HG03103 (cell line): ENCODE measurements around the gene ACTL8.

Source experiments
- ATAC-seq: cut with Tn5 transposase; IDR thresholded peaks from one replicate; pipeline ENCODE4 v1.9.1; 2021; ENCODE audit warnings: low read depth; ENCODE audit not compliant: unreplicated experiment

The ACTL8 gene

DNA sequence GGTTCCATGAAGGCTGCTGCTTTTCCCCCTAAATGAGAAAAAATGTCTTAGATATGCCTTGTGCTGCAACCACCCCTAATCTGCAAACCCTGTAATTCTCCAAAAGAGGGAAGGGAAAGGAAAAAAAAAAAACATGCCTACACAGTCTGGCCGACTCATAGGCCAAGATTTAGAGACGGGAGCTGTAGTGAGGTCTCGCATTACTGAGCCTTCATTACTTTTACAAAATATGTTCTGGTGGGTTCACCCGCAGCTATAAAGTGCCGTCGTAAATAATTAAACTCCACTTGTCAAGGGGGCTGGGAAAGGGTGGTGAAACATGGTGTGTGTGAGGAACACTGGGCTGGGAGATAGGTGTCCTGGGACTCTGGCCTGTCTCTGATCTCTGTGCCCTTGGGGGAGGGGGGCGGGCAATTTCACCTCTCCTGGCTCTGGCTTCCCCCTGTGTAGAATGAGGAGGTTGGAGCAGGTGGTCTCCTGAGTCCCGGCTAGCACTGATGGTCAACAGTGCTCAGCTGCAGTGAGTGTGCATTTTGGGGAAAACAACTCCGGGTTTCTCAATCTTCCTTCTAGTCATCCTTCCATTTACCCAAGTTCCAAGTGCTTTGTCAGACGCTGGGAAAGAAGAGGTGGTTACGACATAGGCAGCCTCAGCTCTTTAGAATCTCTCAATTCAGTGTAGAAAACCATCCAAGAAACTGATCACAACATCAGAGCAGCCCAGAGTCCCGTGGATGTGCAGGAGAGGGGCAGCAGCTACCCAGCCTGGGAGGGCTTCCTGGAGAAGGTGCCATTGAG lies 82.3 kb downstream of the ACTL8 start:
- ATAC-seq = no peak

GRCh38 chr1:17839641-17840196 lies 84.6 kb downstream of the ACTL8 start:
- no peak for ATAC-seq

DNA sequence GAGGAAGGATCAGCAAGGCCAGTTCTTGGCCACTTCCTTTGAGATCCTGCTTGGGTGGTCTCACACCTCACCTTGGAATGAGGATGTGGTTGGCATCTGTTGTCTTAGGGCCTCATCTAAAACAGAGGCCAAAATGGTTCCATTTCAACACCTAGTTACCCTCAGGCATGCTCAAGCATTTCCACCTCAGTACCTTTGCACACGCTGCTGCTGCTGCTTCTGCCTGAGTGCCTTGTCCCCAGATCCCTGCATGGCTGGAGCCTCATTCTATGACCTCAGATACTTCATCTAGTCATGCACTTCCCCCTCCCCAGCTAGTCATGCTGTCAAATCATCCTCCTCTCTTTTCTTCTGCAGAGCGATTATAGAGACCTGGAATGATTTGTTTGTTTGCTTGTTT lies 86.8 kb downstream of the ACTL8 start:
- ATAC-seq = no peak

DNA sequence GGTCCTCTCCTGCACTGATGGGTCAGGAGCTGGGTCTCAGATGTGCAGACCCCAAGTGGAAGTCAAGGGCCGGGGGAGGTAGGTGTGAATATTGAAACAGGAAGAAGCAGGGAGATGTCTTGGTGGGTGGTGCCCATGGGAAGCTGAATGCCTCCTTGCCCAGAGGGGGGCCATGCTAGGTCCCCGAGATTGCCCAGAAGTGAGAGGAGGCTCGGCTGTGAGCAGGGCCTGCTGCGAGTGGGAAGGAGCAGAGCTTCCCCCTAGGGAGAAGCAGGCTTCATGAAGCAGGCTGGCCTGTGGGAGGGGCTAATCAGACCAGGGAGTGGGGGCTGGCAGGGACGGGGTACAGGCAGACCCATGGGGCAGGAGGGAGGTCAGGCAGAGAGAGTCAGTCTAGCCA lies 87.6 kb downstream of the ACTL8 start:
- no peak for ATAC-seq

DNA sequence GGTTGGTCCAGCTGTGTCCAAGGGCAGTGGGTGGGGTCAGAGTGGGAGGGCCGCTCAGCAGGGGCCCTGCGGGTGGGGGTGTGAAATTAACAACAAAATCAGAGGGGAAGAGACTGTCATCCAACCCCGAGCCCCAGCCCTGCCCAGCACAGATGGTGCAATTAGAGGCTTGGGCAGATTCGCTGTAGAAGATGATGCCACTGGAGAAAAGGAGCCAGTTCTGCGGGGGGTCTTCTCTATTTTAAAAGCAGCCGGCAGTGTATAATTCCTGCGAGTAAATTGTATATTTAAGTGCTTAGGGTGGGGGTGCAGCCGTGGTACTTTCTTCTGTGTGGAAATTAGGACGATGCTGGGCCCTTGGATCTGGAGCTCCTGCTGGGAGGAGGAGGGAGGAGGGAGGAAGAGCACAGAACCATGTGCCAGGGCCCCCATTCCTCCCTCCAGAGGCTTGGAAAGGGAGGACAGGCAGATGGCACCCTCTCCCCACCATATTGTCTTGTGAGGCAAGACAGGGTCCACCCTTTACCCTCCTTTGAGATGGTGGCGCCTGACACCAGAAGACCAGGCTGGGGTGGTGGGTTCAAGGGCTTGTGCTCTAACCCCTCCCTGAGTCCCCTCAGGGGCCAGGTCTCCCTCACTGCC lies 89.2 kb downstream of the ACTL8 start:
- no peak for ATAC-seq

DNA sequence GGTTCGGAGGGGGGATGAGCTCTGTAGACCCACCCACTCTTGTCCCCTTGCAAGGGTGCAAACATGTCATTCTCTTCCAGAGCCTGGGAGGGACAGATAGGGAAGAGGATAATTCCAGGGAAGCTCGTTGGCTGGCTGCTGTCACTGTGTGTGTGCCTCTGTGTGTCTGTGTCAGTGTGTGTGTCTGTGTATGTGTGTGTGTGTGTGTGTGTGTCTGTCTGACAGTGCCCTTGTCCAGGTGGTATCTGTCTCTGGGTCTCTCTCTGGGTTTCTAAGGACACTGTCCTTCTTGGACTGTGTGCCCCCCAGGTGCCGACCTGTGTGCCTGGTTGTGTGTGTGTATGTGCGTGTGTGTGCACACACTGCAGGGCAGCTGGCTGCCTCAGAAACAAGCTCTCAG lies 90.5 kb downstream of the ACTL8 start:
- ATAC-seq = no peak

GRCh38 chr1:17846341-17846740 lies 91.2 kb downstream of the ACTL8 start:
- no peak for ATAC-seq

DNA sequence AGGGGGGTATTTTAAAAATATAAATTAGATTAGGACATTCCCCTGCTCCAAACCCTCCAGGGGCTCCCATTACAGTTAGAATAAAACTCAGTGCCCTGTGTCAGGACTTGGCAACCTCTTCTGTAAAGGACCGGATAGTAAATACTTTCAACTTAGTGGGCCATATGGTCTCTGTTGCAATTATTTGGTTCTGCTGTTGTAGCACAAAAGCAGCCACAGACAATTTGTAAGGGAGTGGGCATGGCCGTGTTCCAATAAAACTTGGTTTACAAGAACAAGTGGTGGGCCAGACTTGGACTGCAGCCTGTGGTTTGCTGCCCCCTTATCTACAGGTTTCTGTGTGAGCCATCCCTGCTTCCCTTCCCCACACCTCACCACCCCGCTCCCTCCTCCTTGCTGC lies 92.0 kb downstream of the ACTL8 start:
- no peak for ATAC-seq

GRCh38 chr1:17849216-17849615 lies 94.1 kb downstream of the ACTL8 start:
- ATAC-seq = no peak

DNA sequence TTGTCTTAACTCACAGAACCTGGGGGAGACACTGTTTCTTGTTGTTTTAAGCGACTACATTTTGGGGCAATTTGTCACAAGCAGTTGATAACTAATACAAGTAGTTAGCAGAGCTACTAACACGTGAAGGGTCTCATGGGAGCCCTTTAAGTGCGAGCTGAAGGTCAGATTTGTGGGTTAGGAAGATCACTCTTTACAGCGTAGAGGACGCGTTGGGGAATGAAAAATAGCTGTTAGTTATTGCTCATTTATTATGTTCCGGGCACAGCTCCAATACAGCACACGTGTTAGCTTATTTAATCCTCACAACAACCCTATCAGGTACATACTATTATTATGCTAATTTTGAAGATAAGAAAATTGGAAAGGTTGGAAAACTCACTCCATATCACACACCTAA lies 95.9 kb downstream of the ACTL8 start:
- ATAC-seq = no peak

- ATAC-seq = no peak
Observed at GRCh38 chr1:17852383-17852782, 97.2 kb downstream of the ACTL8 start.

DNA sequence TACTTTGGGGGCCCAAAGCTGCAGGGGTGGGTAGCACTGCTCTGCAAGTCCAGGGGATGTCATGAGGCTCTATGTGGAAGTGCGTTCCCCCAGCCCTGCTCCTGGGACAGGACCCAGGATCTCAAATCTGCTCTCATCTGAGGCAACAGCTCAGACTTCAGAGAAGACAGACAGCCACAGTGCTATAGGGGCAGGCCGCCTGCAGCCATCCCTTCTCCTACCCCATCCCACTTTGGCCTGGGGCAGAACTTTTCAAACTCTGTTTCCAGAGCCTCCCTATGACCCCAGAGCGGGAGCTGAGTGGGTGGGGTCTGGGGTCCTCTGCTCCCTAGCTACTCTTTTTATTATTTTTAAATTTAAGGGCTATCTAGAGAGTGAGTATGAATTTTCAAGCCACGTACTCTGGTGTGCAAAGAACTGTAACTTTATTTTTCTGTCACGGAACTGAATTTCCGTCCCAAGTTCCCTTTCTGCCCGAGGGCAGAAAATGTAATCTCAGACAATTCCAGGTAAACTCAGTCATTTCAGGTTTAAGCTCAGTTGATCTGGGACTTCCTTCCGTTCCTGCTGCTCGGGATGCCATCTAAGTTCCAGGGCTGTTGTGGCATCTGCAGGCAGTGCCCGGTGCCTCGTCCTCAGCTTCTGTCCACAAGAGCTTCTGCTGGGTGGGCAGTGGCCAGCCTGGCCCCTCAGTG lies 98.3 kb downstream of the ACTL8 start:
- ATAC-seq = no peak

DNA sequence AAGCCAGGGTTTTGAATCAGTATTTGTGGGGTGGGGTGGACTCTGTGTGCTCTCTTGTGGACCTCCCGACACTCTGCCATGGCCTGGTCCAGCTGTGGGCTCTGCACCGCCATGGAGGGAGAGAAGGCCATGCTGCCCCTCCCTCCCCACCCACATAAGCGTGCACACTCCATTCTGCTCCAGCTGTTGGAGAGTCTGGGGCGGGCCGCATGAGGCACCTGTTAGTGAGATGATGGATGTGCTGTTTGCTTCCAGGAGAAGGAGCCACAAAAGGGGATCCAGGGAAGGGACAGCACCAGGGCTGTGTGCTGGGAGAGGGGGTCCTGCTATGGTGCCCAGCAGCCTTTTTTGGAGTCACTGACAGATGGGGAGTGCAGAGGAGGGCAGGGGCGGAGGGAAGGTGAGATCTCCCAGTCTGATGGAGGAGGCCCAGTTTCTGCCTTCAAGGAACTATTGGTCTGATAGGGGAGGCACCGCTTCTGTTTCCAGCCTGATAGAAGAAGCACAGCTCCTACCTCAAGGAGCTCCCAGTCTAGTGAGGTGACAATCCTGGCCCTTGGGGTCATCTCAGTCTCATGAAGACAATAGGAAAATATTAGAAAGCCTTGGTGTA lies 101.5 kb downstream of the ACTL8 start:
- ATAC-seq = no peak

DNA sequence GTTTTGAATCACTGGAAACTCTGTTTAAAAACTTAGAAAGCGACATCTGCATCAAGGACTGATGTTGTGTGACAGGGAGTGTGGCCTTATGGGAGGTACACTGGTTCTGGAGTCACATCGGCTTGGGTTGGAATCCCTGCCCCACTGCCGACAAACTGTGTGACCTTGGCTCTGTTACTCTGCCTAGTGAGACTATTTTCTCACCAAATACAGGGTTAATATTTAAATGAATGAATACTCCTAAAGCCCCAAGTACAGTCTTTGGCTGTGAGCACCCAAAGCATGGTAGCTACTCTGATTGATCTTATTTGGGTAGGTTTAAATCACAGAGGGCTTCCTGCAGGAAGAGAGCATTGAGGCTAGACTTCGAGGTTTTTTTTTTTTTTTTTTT lies 102.0 kb downstream of the ACTL8 start:
- ATAC-seq = no peak

- ATAC-seq = no peak
Observed at GRCh38 chr1:17857996-17858395, 102.9 kb downstream of the ACTL8 start.

DNA sequence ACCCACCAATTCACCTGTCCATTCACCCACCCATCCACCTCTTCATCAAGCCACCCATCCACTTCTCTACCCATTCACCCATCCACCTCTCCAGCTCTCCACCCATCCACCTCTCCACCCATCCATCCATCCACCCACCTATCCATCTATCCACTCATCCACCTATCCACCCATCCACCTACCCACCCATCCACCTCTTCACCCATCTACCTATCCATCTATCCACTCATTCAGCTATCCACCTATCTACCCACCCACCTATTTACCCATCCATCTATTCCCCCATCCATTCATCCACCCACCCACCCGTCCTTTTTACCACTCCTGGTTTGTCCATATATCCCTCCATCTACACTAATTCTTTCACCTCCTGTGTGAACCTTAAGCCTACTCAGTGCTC lies 105.7 kb downstream of the ACTL8 start:
- ATAC-seq = no peak

GRCh38 chr1:17861685-17862084 lies 106.6 kb downstream of the ACTL8 start:
- no peak for ATAC-seq

DNA sequence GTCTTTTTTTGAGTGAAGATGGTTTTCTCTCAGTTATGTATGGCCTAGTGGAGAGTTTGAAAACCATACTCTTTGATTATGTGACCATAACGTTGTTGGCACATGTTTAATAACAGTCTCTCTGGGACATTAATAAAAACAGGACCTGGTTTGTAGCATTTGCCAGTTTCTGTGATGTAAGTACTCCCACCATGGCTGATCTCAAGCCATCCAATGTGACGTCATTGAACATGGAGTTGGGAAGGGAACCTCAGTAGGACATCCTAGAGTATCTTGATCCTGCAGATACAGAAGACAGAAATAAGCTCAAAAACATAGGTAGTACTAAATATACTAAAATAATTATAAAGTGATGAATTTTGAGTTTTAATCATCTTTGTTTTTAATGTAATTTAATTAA lies 107.0 kb downstream of the ACTL8 start:
- ATAC-seq = no peak

GRCh38 chr1:17865912-17866739 lies 111.0 kb downstream of the ACTL8 start:
- ATAC-seq = no peak

GRCh38 chr1:17866740-17867029 lies 111.6 kb downstream of the ACTL8 start:
- no peak for ATAC-seq
